PC-9 (cell line): ENCODE measurements around the gene SPON2.

ENCODE experiments used
- CTCF ChIP-seq: fragments of 200-600 bp; sonication (generic); conservative IDR thresholded peaks from 2 replicates; pipeline ENCODE4 v1.6.1; 2017; ENCODE audit warnings: mixed run types, antibody characterized with exemption, mild to moderate bottlenecking, moderate library complexity
- EZH2 ChIP-seq: fragments of 200-600 bp; sonication (generic); IDR thresholded peaks from 2 replicates; pipeline ENCODE4 v1.8.0; 2017; ENCODE audit warnings: antibody characterized with exemption, low read depth

DNA sequence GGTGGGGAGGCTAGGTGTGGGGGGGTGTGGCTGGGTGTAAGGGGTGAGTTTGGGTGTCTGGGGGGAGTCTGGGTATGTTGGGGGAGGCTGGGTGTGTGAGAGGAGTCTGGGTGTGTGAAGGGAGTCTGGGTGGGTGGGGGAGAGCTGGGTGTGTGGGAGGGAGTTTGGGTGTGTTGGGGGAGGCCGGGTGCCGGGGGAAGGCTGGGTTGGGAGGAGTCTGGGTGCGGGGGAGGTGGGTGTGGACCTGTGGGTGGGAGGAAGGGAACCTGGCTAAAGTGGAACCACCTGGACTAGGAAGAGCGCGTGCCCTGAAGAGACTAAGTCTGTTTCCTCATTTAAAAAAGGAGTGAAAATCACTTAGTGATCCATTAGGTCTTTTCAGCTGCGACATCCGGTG lies 18.3 kb downstream of the SPON2 start:
- TF ChIP-seq EZH2 (no peak), CTCF (no peak)
